HepG2 (cell line): ENCODE data around the gene DGAT2. TPM values are rescaled to one million over a fixed set of nuclear protein-coding genes. Genes with fewer than 3 reads are reported as not detected.

Experiments used
- ATAC-seq: fragments of 200-7000 bp; cut with Tn5 transposase; 3 replicates; pipeline ENCODE4 v1.9.1; 2020; ENCODE audit warnings: mild to moderate bottlenecking, moderate library complexity
- BruUV-seq: library from RNA; stranded (reverse); fragments of 400-500 nt; replicated peaks from 2 replicates; lab custom pipeline; 2021; lab: Mats Ljungman, UMichigan
- CTCF ChIA-PET: fragments of 300-600 bp; formaldehyde crosslinking; extraction: SDS; loops from one replicate; lab custom pipeline; 2021; ENCODE audit warnings: low total read pairs, inconsistent platforms, low intra/inter-chr PET ratio; lab: Yijun Ruan, JAX
- POLR2A ChIA-PET: fragments of 350-600 bp; sonication (Branson Sonifier 250); formaldehyde crosslinking; loops from one replicate; lab custom pipeline; 2020; ENCODE audit warnings: antibody characterized with exemption, inconsistent platforms; lab: Yijun Ruan, JAX
- DNase-seq: peaks from one replicate; pipeline ENCODE4 v3.0.0-alpha.2; 2015; ENCODE audit warnings: low spot score
- FAIRE-seq: peaks from 3 replicates; lab custom pipeline; 2011; peaks lifted over from hg19 to GRCh38; lab: Jason Lieb, UNC
- H2AFZ ChIP-seq: one replicate; pipeline ENCODE4 v1.6.1; 2011; ENCODE audit warnings: low read length, inconsistent platforms
- H3K27ac ChIP-seq: fragments of 300-600 bp; 3 replicates; pipeline ENCODE4 v1.8.0; 2011; ENCODE audit warnings: mixed run types, mild to moderate bottlenecking, mixed read lengths, low read length, inconsistent platforms; ENCODE audit not compliant: insufficient read depth; ENCODE audit errors: extremely low read length
- H3K27me3 ChIP-seq, 2 experiments: fragments of 200-600 bp in 1 of 2; 2 replicates in 1 of 2; 3 replicates in 1 of 2; pipeline versions ENCODE4 v1.6.0 to v1.8.0; 2011; ENCODE audit warnings: low read length in 2 of 2, mild to moderate bottlenecking in 2 of 2, moderate library complexity in 2 of 2, inconsistent platforms in 1 of 2; ENCODE audit not compliant: insufficient read depth in 2 of 2, control insufficient read depth in 1 of 2
- H3K36me3 ChIP-seq, 2 experiments: fragments of 200-600 bp in 1 of 2; replicated peaks in 1 of 2; 2 replicates in 1 of 2; 3 replicates in 1 of 2; pipeline versions ENCODE4 v1.5.1 to v1.8.0; 2011; ENCODE audit warnings: low read length in 2 of 2, inconsistent platforms in 1 of 2; ENCODE audit not compliant: insufficient read depth in 2 of 2, control insufficient read depth in 1 of 2
- H3K4me1 ChIP-seq: 2 replicates; pipeline ENCODE4 v1.5.1; 2012; ENCODE audit warnings: low read length, inconsistent platforms; ENCODE audit not compliant: insufficient read depth
- H3K4me2 ChIP-seq: 2 replicates; pipeline ENCODE4 v1.6.0; 2011; ENCODE audit warnings: low read depth, low read length, inconsistent platforms
- H3K4me3 ChIP-seq, 3 experiments: fragments of 200-600 bp in 1 of 3; sonication (generic), shearing (Covaris generic) in 1 of 3; replicated peaks in 1 of 3; 2 replicates each; pipeline ENCODE4 v1.5.1; 2011 to 2016; ENCODE audit warnings: low read length in 3 of 3, inconsistent platforms in 2 of 3, low read depth in 2 of 3, mild to moderate bottlenecking in 2 of 3, control low read depth in 1 of 3, mixed read lengths in 1 of 3; ENCODE audit not compliant: insufficient read depth in 1 of 3
- H3K79me2 ChIP-seq: one replicate; pipeline ENCODE4 v1.6.1; 2011; ENCODE audit warnings: low read length, inconsistent platforms; ENCODE audit not compliant: insufficient read depth
- H3K9ac ChIP-seq: 2 replicates; pipeline ENCODE4 v1.6.0; 2011; ENCODE audit warnings: mild to moderate bottlenecking, low read depth, low read length, inconsistent platforms; ENCODE audit not compliant: insufficient read depth
- H3K9me3 ChIP-seq: 2 replicates; pipeline ENCODE4 v1.5.1; 2012; ENCODE audit warnings: mild to moderate bottlenecking, low read length
- H4K20me1 ChIP-seq: 2 replicates; pipeline ENCODE4 v1.6.0; 2011; ENCODE audit warnings: inconsistent platforms, mild to moderate bottlenecking, low read length, moderate library complexity; ENCODE audit not compliant: insufficient read depth
- AGO2 ChIP-seq: fragments of 200-400 bp; formaldehyde crosslinking; optimal IDR thresholded peaks from 2 replicates; pipeline ENCODE3; 2017; ENCODE audit warnings: mild to moderate bottlenecking, low read depth, low read length, moderate library complexity
- ATF7 ChIP-seq, 2 experiments: fragments of 450-650 bp in 1 of 2; sonication (generic) in 1 of 2; formaldehyde crosslinking in 1 of 2; IDR thresholded peaks; 2 replicates each; pipeline versions ENCODE4 v1.4.0 to v1.6.1; 2016 to 2020; ENCODE audit warnings: antibody characterized with exemption in 1 of 2, mild to moderate bottlenecking in 1 of 2, missing genetic modification reagents in 1 of 2
- ESRRA ChIP-seq: sonication (generic); formaldehyde crosslinking; IDR thresholded peaks from 2 replicates; pipeline ENCODE4 v1.5.1; 2020; ENCODE audit warnings: mild to moderate bottlenecking, low read depth, missing genetic modification reagents
- JUN ChIP-seq: sonication (generic); formaldehyde crosslinking; IDR thresholded peaks from 2 replicates; pipeline ENCODE4 v1.4.0; 2020; ENCODE audit warnings: mild to moderate bottlenecking, missing genetic modification reagents
- TCF7L2 ChIP-seq: IDR thresholded peaks from 2 replicates; pipeline ENCODE4 v1.6.1; 2011; ENCODE audit warnings: mild to moderate bottlenecking, low read depth, low read length, moderate library complexity
- ZNF282 ChIP-seq: fragments of 450-650 bp; IDR thresholded peaks from 2 replicates; pipeline ENCODE4 v1.6.1; 2018; ENCODE audit not compliant: partially characterized antibody
- WGBS: methylation state at CpG from one replicate; pipeline ENCODE4 v1.1.6; 2017; ENCODE audit warnings: low lambda C conversion rate; 5-methylcytosine and 5-hydroxymethylcytosine counted together
- in situ Hi-C: cut with HindIII; loops from 2 replicates; pipeline ENCODE4 v1.10.0; 2017; ENCODE audit warnings: low pct_unique_long_range_greater_than_20kb; ENCODE audit not compliant: extremely low pct_ligation_motif_present
- intact Hi-C: fragments of 100-400 bp; cut with micrococcal nuclease; formaldehyde crosslinking; loops from one replicate; pipeline ENCODE4 v1.10.0; 2022; ENCODE audit not compliant: unreplicated experiment
- polyA plus RNA-seq, 8 experiments: library from polyadenylated mRNA; depleted of rRNA in 3 of 8; stranded (reverse) in 7 of 8; unstranded in 1 of 8; fragments of >200 nt; fragmentation: Illumina TruSeq in 4 of 8; extraction: Trizol in 4 of 8; gene quantifications; 2 replicates each; pipeline versions ENCODE4 v1.2.1 to v1.2.3, GENCODE V29; 2011 to 2016; ENCODE audit warnings: low read depth in 4 of 8, missing spikeins in 1 of 8, mixed read lengths in 1 of 8; ENCODE audit not compliant: insufficient read depth in 1 of 8
- total RNA-seq, 5 experiments: library from RNA; depleted of rRNA; stranded (reverse); fragments of >200 nt; fragmentation: Illumina TruSeq; extraction: Trizol; gene quantifications; 2 replicates each; pipeline ENCODE4 v1.2.3, GENCODE V29; 2016; ENCODE audit warnings: low read depth in 1 of 5
- TF ChIP-seq, protein P1 (sequence below): sonication (generic); formaldehyde crosslinking; IDR thresholded peaks from 2 replicates; pipeline ENCODE4 v1.4.0; 2020; ENCODE audit warnings: missing genetic modification reagents, borderline replicate concordance
- TF ChIP-seq, protein P2 (sequence below): sonication (generic); formaldehyde crosslinking; IDR thresholded peaks from 2 replicates; pipeline ENCODE4 v1.4.0; 2020; ENCODE audit warnings: mild to moderate bottlenecking, missing genetic modification reagents

DGAT2 gene
- total and polyA plus RNA-seq, 2 of the 13 experiments (the other 11 are each of a cell fraction or from before 2014, with no cell fraction given), result 39.0 to 65.6 TPM

- no peak overlapping the region for H3K4me3 ChIP-seq
- 85% methylated on average over 8 of the region's 8 CpGs for WGBS
- in situ Hi-C loops (no loop called here), intact Hi-C loops (no loop called here)
- no peaks in the 10 kb centered on the region for H3K79me2 ChIP-seq
- BruUV-seq, result no TSS peak
- no peak overlapping the region for H2AFZ ChIP-seq
- peaks cover 63% of the 10 kb centered on the region for H3K4me1 ChIP-seq
- no peak overlapping the region for H3K27ac ChIP-seq
- H4K20me1 ChIP-seq, result no peaks in the 10 kb centered on the region
- no peaks in the 10 kb centered on the region for H3K9me3 ChIP-seq
- H3K36me3 ChIP-seq, result peaks cover 12 to 59% of the 10 kb centered on the region in 2 experiments
- ATAC-seq, result no peak
- H3K27me3 ChIP-seq, result no peaks in the 10 kb centered on the region
- no peak overlapping the region for H3K9ac ChIP-seq
- DNase-seq, result no peak
- H3K4me2 ChIP-seq, result no peak overlapping the region
- TF ChIP-seq AGO2 (no peak), ESRRA (CRISPR knock-in tag) (no peak)
- TF ChIP-seq, all 625 proteins: peak for 0
- FAIRE-seq, result no peak
- ChIA-PET POLR2A (interaction anchor here (7.1 kb wide), 1 partner anchor 14 kb away, joined by 138 read pairs; no protein-coding TSS in a partner anchor), CTCF (no interaction called here)
These were observed 28.5 kb downstream of the DGAT2 start for GRCh38 chr11:75797116-75797515.

DNA sequence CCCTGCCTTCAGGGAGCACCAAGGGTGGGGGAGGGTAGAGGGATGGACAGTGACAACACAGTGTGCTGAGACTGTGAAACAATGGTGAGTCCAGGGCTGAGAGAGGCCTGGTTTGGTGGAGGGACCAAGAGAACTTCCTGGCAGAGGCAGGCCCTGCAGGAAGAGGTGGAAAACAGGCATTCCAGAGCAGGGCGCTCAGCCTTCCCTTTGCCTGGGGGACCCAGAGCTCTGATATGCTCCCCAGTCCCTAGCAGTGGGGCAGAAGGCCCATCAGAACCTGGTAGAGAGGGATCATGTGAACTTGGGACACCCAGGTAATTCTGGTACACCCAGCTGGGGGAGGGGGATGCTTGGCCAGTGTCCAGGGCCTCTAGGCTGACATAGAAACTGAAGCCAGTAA, 29.2 kb downstream of the DGAT2 start:
- Histone ChIP-seq H3K79me2 (no peaks in the 10 kb centered on the region), H3K27ac (no peak overlapping the region), H3K9me3 (no peaks in the 10 kb centered on the region), H3K4me3 (no peak overlapping the region), H3K36me3 (peaks cover 12 to 59% of the 10 kb centered on the region in 2 experiments), H4K20me1 (no peaks in the 10 kb centered on the region), H3K4me1 (peaks cover 61% of the 10 kb centered on the region), H2AFZ (no peak overlapping the region), H3K9ac (no peak overlapping the region), H3K27me3 (no peaks in the 10 kb centered on the region), H3K4me2 (no peak overlapping the region)
- BruUV-seq, result no TSS peak
- DNase-seq (no peak), FAIRE-seq (no peak), ATAC-seq (no peak)
- intact Hi-C loops, result no loop called here
- TF ChIP-seq JUN (CRISPR knock-in tag) (no peak), ATF7 (IDR thresholded peaks at IDR 0.05) (no peak), ATF7 (CRISPR knock-in tag; IDR thresholded peaks at IDR 0.05) (no peak), TCF7L2 (no peak), ZNF282 (no peak)
- TF ChIP-seq, protein P1, sequence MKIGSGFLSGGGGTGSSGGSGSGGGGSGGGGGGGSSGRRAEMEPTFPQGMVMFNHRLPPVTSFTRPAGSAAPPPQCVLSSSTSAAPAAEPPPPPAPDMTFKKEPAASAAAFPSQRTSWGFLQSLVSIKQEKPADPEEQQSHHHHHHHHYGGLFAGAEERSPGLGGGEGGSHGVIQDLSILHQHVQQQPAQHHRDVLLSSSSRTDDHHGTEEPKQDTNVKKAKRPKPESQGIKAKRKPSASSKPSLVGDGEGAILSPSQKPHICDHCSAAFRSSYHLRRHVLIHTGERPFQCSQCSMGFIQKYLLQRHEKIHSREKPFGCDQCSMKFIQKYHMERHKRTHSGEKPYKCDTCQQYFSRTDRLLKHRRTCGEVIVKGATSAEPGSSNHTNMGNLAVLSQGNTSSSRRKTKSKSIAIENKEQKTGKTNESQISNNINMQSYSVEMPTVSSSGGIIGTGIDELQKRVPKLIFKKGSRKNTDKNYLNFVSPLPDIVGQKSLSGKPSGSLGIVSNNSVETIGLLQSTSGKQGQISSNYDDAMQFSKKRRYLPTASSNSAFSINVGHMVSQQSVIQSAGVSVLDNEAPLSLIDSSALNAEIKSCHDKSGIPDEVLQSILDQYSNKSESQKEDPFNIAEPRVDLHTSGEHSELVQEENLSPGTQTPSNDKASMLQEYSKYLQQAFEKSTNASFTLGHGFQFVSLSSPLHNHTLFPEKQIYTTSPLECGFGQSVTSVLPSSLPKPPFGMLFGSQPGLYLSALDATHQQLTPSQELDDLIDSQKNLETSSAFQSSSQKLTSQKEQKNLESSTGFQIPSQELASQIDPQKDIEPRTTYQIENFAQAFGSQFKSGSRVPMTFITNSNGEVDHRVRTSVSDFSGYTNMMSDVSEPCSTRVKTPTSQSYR, result 0 out of 2 replicates have a peak, but pooled peaks have one; percentile 16
- TF ChIP-seq, protein P2, sequence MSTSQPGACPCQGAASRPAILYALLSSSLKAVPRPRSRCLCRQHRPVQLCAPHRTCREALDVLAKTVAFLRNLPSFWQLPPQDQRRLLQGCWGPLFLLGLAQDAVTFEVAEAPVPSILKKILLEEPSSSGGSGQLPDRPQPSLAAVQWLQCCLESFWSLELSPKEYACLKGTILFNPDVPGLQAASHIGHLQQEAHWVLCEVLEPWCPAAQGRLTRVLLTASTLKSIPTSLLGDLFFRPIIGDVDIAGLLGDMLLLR (CRISPR knock-in tag), result no peak
- POLR2A ChIA-PET, result interaction anchor here (7.1 kb wide), 1 partner anchor 14 kb away, joined by 138 read pairs; no protein-coding TSS in a partner anchor
- in situ Hi-C loops, result no loop called here
- WGBS, result 83% methylated on average over 1 of the region's 1 CpG
- CTCF ChIA-PET, result no interaction called here
